NCI-H2107 treated with DMSO at 0.1 percent for 48 hours (cell line): ENCODE data around the gene DR1.
"Not testable (repeated sequence)": the region's sequence is repeated elsewhere in the genome, so short reads cannot be mapped to it uniquely, and the experiment has no call there.

ENCODE experiments used
- DNase-seq: peaks from one replicate; lab custom pipeline; 2025; ENCODE audit not compliant: unreplicated experiment; lab: John Stamatoyannopoulos, UW

DR1 gene

DNA sequence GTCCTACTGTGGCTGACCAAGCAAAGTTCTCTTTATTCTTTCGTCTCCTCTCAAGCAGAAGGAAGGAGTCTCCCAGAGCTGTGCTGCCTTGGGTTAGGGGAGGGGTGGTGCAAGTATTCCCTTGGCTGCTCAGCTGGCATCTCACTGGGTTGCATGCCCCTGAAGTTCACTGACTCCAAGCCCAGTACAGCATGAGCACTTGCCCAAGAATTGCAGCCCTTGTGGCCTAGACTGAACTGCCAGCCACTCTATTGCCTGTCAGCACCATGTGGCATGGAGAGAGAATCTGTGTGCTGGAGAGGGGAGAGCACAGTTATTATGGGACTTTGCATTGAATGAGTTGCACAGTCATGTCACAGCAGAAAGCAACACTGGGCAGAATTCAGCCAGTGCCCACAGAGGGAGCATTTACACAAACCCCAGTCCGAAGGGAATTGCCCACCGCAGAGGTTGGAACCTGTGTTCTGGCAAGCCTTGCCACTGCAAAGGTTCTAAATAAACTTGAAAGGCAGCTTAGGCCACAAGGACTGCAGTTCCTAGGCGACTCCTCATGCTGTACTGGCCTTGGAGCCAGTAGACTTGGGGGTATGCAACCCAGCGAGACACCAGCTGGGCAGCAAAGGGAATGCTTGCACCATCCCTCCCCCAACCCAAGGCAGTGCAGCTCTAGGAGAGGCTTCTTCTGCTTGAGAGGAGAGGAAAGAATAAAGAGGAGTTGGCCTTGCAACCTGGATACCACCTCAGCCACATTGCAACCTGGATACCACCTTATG lies 28.8 kb downstream of the DR1 start:
- DNase-seq: no peak

DNA sequence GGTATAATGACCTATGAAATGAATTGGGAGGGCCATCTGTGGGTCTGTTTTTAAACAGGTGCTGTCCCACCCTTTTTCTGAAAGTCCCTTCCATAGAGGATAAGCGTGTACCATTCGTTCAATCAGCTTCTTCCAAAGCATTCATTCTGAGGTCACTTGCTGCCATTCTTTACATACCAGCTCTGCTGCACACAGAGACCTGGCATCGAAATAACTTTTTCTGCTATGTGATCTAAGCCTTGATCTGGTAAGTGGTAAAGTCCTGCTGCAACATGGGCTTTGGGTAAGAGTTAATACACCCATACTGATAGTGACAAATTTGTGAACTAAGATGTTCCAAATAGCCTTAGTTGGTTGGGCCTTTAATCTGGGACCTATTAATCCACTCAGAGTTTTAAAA lies 38.9 kb downstream of the DR1 start:
- DNase-seq: no peak

DNA sequence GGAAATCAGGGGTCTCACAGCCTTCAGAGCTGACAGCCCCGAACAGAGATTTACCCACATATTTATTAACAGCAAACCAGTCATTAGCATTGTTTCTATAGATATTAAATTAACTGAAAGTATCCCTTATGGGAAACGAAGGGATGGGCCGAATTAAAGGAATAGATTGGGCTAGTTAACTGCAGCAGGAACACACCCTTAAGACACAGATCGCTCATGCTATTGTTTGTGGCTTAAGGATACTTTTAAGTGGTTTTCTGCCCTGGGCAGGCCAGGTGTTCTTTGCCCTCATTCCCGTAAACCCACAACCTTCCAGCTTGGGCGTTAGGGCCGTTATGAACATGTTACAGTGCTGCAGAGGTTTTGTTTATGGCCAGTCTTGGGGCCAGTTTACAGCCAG lies 40.6 kb downstream of the DR1 start:
- not testable (repeated sequence) for DNase-seq

DNA sequence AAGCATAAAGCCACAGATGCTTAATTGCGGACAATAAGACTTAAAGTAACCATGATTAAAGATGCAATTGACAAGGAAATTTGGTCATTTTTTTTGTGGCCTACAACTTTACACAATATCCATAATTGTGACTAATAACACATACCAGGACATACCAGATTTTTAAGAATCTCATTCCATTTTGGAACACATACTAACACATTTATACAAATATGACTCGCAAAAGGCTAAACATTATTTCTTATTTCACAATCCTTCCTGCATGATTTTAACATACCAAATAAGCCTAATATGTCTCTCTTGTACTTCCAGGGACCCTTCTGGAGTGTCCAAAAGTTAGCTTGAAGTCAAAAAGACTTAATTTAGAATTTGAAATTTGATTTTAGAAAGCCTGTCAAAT lies 48.8 kb downstream of the DR1 start:
- no peak for DNase-seq

DNA sequence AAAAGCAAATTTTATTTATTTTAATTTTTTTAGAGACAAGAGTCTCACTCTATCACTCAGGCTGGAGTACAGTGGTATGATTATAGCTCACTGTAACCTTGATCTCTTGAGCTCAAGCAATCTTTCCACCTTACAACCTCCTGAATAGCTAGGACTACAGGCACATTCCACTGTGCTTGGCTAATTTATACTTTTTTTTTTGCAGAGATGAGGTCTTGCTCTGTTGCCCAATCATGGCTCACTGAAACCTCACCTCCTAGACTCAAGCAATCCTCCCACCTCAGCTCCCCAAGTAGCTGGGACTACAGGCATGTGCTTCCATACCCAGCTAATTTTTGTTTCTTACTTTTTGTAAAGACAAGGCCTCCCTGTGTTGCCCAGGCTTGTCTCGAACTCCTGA lies 49.5 kb downstream of the DR1 start:
- no peak for DNase-seq

DNA sequence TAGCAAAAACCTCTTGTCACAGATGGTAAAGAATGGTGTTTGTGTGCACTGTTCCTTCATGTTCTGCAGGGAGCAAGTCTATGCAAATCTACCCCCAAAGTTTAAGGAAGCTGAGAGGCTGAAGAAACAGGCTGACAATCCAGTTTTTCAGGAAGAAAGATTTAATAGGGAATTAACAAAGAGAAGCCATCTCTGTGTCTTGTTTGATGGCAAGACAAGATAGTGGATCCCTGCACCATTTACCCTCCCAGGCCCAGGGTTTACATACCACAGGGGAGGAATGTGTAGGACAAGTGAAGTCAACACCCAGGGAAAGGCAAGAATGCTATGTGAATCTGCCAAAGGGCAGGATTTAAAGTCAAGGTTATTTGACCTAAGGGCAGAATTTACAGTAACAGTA lies 54.1 kb downstream of the DR1 start:
- DNase-seq: no peak

DNA sequence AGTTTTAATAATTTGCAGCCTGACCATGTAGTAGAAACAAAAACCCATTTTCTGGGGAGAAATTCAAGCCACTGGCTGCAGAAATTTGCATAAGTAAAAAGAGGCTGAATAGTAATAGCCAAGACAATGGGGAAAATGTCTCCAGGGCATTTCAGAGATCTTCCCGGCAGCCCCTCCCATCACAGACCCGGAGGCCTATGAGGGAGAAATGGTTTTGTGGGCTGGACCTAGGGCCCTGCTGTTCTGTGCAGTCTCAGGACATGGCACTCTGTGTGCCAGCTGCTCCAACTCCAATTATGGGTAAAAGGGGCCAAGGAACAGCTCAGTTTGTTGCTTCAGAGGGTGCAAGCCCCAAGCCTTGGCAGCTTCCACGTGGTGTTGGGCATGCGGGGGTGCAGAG lies 62.5 kb downstream of the DR1 start:
- no peak for DNase-seq

DNA sequence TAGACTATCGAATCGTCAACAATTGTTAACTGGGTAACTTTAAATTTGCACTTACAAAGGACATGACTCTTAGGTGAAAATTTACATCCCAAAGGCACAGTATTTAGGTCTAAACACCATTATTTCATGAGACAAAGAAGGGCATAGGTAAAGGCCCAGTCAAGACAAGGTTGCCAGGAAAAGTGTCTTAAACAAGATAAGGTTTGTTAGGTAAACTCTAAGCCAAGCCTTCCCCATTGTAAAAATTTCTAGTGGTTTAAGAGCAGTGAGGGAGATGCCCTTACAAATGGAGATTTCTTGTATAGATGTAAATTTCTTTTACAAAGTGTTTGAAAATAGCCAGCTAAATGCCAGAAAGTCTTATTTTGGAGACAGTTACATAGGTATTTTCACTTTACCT lies 65.3 kb downstream of the DR1 start:
- no peak for DNase-seq

DNA sequence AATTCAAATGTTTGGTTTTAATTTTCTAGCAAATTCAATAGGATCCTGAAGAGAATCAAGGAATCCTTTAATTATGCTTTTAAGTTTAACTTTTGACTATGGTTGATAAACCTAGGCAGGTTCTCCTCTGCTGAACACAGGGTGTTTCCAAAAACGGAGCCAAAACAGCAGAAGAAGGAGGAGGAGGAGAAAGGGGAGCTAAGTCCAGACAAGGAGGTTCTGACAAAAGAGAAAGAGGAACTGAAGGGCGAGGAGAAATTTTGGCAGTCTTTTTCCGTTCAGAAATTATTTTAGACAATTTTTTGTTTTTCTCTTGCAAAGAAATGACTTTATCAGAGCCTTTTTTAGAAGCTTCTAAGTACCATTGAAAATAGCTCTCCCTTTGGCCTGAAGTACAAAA lies 69.0 kb downstream of the DR1 start:
- DNase-seq: no peak

DNA sequence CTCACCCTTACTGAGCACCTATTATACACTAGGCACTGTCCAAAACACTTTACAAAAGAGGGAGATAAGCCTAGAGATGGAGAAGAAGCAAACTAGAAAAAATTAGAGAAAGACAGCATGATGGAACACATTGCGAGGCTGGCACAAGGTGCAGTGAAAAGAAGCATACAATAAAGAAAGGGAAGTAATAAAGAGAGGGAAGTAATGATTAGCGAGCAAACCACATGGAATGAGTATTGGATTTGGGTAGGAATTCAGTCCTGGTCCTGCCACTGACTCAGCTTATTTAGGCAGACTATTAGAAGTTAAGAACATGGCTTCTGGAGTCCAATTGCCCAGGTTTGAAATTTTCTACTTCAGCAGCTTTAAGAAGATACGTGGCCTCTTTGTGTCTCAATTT lies 69.6 kb downstream of the DR1 start:
- DNase-seq: no peak

DNA sequence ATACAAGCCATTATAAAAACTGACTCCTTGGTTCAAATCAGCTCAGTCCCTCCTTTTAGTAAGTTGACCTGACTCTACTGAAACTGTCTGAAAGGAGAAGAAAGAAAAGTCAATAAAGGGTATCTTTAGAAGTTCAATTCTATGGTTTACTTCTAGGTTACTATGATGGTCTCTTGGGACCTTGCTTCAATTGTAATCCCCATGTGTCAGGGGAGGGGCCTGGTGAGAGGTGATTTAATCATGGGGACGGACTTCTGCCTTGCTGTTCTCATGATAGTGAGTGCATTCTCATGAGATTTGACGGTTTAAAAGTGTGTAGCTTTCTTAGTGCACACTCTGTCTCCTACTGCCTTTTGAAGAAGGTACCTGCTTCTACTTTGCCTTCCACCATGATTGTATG lies 70.5 kb downstream of the DR1 start:
- DNase-seq: no peak
